NT2/D1 (cell line): Measurements from ENCODE around the gene WDR64.

Source experiments
- DNase-seq: peaks from one replicate; pipeline ENCODE4 v3.0.0-alpha.2; 2011; ENCODE audit warnings: low read depth, low spot score
- H3K27me3 ChIP-seq: 2 replicates; pipeline ENCODE4 v1.6.0; 2011; ENCODE audit warnings: mild to moderate bottlenecking; ENCODE audit not compliant: insufficient read length, insufficient read depth
- H3K36me3 ChIP-seq: 2 replicates; pipeline ENCODE4 v1.6.1; 2011; ENCODE audit warnings: mild to moderate bottlenecking, low read length, mixed read lengths; ENCODE audit not compliant: insufficient read depth, insufficient read length
- H3K4me1 ChIP-seq: 2 replicates; pipeline ENCODE4 v1.5.1; 2011; ENCODE audit not compliant: insufficient read depth, insufficient read length
- H3K4me3 ChIP-seq: 2 replicates; pipeline ENCODE4 v1.5.1; 2011; ENCODE audit warnings: low read depth; ENCODE audit not compliant: insufficient read length
- H3K9ac ChIP-seq: 2 replicates; pipeline ENCODE4 v1.6.0; 2011; ENCODE audit warnings: low read depth; ENCODE audit not compliant: insufficient read length
- H3K9me3 ChIP-seq: 2 replicates; pipeline ENCODE4 v1.5.1; 2011; ENCODE audit warnings: mild to moderate bottlenecking, low read length; ENCODE audit not compliant: insufficient read depth
- SUZ12 ChIP-seq: IDR thresholded peaks from 2 replicates; pipeline ENCODE4 v1.6.1; 2011; ENCODE audit not compliant: insufficient read length, insufficient read depth; ENCODE audit errors: extremely low read depth
- YY1 ChIP-seq: IDR thresholded peaks from 2 replicates; pipeline ENCODE4 v1.6.1; 2011; ENCODE audit not compliant: insufficient read length, insufficient read depth
- ZNF274 ChIP-seq: IDR thresholded peaks from 2 replicates; pipeline ENCODE4 v1.6.1; 2011; ENCODE audit warnings: mild to moderate bottlenecking, low read depth, low read length

Gene WDR64

GRCh38 chr1:241847796-241848685, 196.0 kb downstream of the WDR64 start, which contains the start of gene EXO1:
TSS of gene EXO1 (plus strand) at chr1:241848204. CDS start at chr1:241850426, 2,222 bp downstream.
- peak; percentile 96 for DNase-seq
- no peaks in the 10 kb centered on the region for H3K9me3 ChIP-seq
- H3K36me3 ChIP-seq, result peaks cover 43% of the 10 kb centered on the region
- peak within 1 kb of the TSS; percentile 96 for H3K9ac ChIP-seq
- no peak for TF ChIP-seq SUZ12
- TF ChIP-seq YY1, result no peak
- no peak for TF ChIP-seq ZNF274
- no peaks in the 10 kb centered on the region for H3K27me3 ChIP-seq
- H3K4me3 ChIP-seq, result peak within 1 kb of the TSS; percentile 97
- no peaks in the 10 kb centered on the region for H3K4me1 ChIP-seq

- no peak for DNase-seq
- TF ChIP-seq ZNF274, result no peak
- no peak for TF ChIP-seq SUZ12
- no peak for TF ChIP-seq YY1
- H3K9ac ChIP-seq, result peak overlapping the region; percentile 96
- no peaks in the 10 kb centered on the region for H3K4me1 ChIP-seq
- H3K9me3 ChIP-seq, result no peaks in the 10 kb centered on the region
- H3K27me3 ChIP-seq, result no peaks in the 10 kb centered on the region
- peaks cover 51% of the 10 kb centered on the region for H3K36me3 ChIP-seq
- peak overlapping the region; percentile 97 for H3K4me3 ChIP-seq
Observed at GRCh38 chr1:241848686-241849344, 196.7 kb downstream of the WDR64 start.

- no peaks in the 10 kb centered on the region for H3K9me3 ChIP-seq
- peaks cover 55% of the 10 kb centered on the region for H3K36me3 ChIP-seq
- DNase-seq, result no peak
- H3K4me3 ChIP-seq, result peak overlapping the region; percentile 97
- TF ChIP-seq ZNF274 (no peak), YY1 (no peak), SUZ12 (no peak)
- H3K9ac ChIP-seq, result peak overlapping the region; percentile 96
- H3K27me3 ChIP-seq, result no peaks in the 10 kb centered on the region
- H3K4me1 ChIP-seq, result no peaks in the 10 kb centered on the region
Observed at GRCh38 chr1:241849345-241849695, 197.2 kb downstream of the WDR64 start.
